Measurements from ENCODE around the gene RNF150.

Gene RNF150

DNA sequence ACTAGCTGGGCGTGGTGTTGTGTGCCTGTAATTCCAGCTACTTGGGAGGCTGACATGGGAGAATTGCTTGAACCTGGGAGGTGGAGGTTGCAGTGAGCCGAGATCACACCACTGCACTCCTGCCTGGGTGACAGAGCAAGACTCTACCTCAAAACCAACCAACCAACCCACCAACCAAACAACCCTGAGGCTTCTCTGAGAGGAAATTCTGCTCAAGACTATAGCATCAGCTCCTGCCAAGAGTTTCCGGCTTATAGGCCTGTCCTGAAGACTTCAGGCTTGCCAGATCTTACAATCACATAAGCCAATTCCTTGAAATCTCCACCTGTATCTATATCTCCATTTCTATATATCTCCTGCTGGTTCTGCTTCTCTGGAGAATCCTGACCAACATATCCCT lies 203.3 kb downstream of the RNF150 start:
- CTCF ChIA-PET = interaction anchor here (0.8 kb wide), 1 partner anchor 204 kb away, joined by 3 read pairs; no protein-coding TSS in a partner anchor
- H3K4me3 ChIP-seq (ENCODE audit: low read depth, low read length) = no peak overlapping the region
- no peak for TF ChIP-seq ZNF76 (tag by site-specific recombination; IDR thresholded peaks at IDR 0.05; ENCODE audit: borderline replicate concordance, low read depth)
- TF ChIP-seq, protein P1, sequence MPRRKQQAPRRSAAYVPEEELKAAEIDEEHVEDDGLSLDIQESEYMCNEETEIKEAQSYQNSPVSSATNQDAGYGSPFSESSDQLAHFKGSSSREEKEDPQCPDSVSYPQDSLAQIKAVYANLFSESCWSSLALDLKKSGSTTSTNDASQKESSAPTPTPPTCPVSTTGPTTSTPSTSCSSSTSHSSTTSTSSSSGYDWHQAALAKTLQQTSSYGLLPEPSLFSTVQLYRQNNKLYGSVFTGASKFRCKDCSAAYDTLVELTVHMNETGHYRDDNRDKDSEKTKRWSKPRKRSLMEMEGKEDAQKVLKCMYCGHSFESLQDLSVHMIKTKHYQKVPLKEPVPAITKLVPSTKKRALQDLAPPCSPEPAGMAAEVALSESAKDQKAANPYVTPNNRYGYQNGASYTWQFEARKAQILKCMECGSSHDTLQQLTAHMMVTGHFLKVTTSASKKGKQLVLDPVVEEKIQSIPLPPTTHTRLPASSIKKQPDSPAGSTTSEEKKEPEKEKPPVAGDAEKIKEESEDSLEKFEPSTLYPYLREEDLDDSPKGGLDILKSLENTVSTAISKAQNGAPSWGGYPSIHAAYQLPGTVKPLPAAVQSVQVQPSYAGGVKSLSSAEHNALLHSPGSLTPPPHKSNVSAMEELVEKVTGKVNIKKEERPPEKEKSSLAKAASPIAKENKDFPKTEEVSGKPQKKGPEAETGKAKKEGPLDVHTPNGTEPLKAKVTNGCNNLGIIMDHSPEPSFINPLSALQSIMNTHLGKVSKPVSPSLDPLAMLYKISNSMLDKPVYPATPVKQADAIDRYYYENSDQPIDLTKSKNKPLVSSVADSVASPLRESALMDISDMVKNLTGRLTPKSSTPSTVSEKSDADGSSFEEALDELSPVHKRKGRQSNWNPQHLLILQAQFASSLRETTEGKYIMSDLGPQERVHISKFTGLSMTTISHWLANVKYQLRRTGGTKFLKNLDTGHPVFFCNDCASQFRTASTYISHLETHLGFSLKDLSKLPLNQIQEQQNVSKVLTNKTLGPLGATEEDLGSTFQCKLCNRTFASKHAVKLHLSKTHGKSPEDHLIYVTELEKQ (tag by site-specific recombination; IDR thresholded peaks at IDR 0.05; ENCODE audit: borderline replicate concordance) = no peak
- TF ChIP-seq, protein P2, sequence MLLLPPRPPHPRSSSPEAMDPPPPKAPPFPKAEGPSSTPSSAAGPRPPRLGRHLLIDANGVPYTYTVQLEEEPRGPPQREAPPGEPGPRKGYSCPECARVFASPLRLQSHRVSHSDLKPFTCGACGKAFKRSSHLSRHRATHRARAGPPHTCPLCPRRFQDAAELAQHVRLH (tag by site-specific recombination; IDR thresholded peaks at IDR 0.05) = no peak
- no peak for TF ChIP-seq ZNF830 (tag by site-specific recombination; IDR thresholded peaks at IDR 0.05; ENCODE audit: low read depth)
- no peak for TF ChIP-seq ZNF175 (tag by site-specific recombination; IDR thresholded peaks at IDR 0.05)
- TF ChIP-seq, protein P3, sequence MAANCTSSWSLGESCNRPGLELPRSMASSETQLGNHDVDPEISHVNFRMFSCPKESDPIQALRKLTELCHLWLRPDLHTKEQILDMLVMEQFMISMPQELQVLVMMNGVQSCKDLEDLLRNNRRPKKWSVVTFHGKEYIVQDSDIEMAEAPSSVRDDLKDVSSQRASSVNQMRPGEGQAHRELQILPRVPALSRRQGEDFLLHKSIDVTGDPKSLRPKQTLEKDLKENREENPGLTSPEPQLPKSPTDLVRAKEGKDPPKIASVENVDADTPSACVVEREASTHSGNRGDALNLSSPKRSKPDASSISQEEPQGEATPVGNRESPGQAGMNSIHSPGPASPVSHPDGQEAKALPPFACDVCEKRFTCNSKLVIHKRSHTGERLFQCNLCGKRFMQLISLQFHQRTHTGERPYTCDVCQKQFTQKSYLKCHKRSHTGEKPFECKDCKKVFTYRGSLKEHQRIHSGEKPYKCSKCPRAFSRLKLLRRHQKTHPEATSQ (tag by site-specific recombination; IDR thresholded peaks at IDR 0.05) = no peak
- TF ChIP-seq TCF7L2 (IDR thresholded peaks at IDR 0.05; ENCODE audit: borderline replicate concordance, low read depth, low read length) = no peak
- TF ChIP-seq ZFP69B (tag by site-specific recombination; IDR thresholded peaks at IDR 0.05) = no peak
- no peak for TF ChIP-seq ZNF555 (tag by site-specific recombination; conservative IDR thresholded peaks at IDR 0.05)
- TF ChIP-seq ZNF610 (tag by site-specific recombination; IDR thresholded peaks at IDR 0.05; ENCODE audit: borderline replicate concordance) = no peak
- H3K9me3 ChIP-seq (ENCODE audit: control insufficient read depth, insufficient read depth, low read depth, low read length) = no peaks in the 10 kb centered on the region
- no peaks in the 10 kb centered on the region for H3K36me3 ChIP-seq (ENCODE audit: control insufficient read depth in 2 of 2, insufficient read depth in 1 of 2, low read length in 2 of 2)
- POLR2A ChIA-PET = no interaction called here
- H3K27ac ChIP-seq (ENCODE audit: extremely low read depth, low read depth, low read length) = no peak overlapping the region
- H3K4me1 ChIP-seq (ENCODE audit: control insufficient read depth, insufficient read depth, low read length) = peaks cover 5% of the 10 kb centered on the region; the same call in 1 of the 2 replicates

DNA sequence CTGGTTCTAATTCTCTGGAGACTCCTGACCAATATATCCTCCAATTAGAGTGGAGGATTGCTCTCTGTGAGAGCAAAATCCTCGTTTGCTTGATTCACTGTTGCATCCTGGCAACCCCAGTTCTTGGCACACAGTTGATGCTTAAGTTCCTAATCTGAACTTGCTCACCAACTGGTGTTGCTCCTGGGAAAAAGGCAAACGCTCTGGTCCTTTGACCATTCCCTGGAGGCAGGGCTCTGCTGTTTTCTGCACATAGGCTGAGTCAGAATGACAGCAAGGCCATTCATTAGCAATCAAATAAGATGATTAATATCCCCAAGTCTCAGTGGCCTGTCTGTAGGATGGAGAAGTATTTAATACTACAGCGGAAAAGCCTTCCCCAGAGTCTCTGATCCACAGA lies 204.4 kb downstream of the RNF150 start:
- TF ChIP-seq ZNF777 (tag by site-specific recombination; IDR thresholded peaks at IDR 0.05; ENCODE audit: borderline replicate concordance) (no peak), SP2 (tag by site-specific recombination; IDR thresholded peaks at IDR 0.05) (no peak), ZNF658 (tag by site-specific recombination; IDR thresholded peaks at IDR 0.05) (no peak)
- TF ChIP-seq, protein P4, sequence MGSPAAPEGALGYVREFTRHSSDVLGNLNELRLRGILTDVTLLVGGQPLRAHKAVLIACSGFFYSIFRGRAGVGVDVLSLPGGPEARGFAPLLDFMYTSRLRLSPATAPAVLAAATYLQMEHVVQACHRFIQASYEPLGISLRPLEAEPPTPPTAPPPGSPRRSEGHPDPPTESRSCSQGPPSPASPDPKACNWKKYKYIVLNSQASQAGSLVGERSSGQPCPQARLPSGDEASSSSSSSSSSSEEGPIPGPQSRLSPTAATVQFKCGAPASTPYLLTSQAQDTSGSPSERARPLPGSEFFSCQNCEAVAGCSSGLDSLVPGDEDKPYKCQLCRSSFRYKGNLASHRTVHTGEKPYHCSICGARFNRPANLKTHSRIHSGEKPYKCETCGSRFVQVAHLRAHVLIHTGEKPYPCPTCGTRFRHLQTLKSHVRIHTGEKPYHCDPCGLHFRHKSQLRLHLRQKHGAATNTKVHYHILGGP (tag by site-specific recombination; IDR thresholded peaks at IDR 0.05) = no peak
- TF ChIP-seq, protein P5, sequence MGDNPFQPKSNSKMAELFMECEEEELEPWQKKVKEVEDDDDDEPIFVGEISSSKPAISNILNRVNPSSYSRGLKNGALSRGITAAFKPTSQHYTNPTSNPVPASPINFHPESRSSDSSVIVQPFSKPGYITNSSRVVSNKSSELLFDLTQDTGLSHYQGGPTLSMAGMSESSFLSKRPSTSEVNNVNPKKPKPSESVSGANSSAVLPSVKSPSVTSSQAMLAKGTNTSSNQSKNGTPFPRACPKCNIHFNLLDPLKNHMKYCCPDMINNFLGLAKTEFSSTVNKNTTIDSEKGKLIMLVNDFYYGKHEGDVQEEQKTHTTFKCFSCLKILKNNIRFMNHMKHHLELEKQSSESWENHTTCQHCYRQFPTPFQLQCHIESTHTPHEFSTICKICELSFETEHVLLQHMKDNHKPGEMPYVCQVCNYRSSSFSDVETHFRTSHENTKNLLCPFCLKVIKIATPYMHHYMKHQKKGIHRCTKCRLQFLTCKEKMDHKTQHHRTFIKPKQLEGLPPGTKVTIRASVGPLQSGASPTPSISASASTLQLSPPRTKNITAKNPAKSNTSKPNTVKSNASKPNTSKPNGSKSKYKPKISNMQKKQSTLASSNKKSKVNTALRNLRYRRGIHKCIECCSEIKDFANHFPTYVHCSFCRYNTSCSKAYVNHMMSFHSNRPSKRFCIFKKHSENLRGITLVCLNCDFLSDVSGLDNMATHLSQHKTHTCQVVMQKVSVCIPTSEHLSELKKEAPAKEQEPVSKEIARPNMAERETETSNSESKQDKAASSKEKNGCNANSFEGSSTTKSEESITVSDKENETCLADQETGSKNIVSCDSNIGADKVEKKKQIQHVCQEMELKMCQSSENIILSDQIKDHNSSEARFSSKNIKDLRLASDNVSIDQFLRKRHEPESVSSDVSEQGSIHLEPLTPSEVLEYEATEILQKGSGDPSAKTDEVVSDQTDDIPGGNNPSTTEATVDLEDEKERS (tag by site-specific recombination; IDR thresholded peaks at IDR 0.05) = no peak
- TF ChIP-seq, protein P6, sequence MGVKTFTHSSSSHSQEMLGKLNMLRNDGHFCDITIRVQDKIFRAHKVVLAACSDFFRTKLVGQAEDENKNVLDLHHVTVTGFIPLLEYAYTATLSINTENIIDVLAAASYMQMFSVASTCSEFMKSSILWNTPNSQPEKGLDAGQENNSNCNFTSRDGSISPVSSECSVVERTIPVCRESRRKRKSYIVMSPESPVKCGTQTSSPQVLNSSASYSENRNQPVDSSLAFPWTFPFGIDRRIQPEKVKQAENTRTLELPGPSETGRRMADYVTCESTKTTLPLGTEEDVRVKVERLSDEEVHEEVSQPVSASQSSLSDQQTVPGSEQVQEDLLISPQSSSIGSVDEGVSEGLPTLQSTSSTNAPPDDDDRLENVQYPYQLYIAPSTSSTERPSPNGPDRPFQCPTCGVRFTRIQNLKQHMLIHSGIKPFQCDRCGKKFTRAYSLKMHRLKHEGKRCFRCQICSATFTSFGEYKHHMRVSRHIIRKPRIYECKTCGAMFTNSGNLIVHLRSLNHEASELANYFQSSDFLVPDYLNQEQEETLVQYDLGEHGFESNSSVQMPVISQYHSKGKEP (tag by site-specific recombination; IDR thresholded peaks at IDR 0.05) = no peak
- POLR2A ChIA-PET = no interaction called here
- no peaks in the 10 kb centered on the region for H3K36me3 ChIP-seq (ENCODE audit: control insufficient read depth in 2 of 2, insufficient read depth in 1 of 2, low read length in 2 of 2)
- H3K4me3 ChIP-seq (ENCODE audit: low read depth, low read length) = no peak overlapping the region
- peaks cover 5% of the 10 kb centered on the region; the same call in 1 of the 2 replicates for H3K4me1 ChIP-seq (ENCODE audit: control insufficient read depth, insufficient read depth, low read length)
- no peak overlapping the region for H3K27ac ChIP-seq (ENCODE audit: extremely low read depth, low read depth, low read length)
- CTCF ChIA-PET = no interaction called here
- no peaks in the 10 kb centered on the region for H3K9me3 ChIP-seq (ENCODE audit: control insufficient read depth, insufficient read depth, low read depth, low read length)
